ENCODE data around the gene SAE1. TPM values are rescaled to one million over a fixed set of nuclear protein-coding genes. Genes with fewer than 3 reads are reported as not detected.

Gene SAE1
- total and polyA plus RNA-seq, 2 of the 4 experiments (the other 2 are of a cell fraction), result 165 to 184 TPM

DNA sequence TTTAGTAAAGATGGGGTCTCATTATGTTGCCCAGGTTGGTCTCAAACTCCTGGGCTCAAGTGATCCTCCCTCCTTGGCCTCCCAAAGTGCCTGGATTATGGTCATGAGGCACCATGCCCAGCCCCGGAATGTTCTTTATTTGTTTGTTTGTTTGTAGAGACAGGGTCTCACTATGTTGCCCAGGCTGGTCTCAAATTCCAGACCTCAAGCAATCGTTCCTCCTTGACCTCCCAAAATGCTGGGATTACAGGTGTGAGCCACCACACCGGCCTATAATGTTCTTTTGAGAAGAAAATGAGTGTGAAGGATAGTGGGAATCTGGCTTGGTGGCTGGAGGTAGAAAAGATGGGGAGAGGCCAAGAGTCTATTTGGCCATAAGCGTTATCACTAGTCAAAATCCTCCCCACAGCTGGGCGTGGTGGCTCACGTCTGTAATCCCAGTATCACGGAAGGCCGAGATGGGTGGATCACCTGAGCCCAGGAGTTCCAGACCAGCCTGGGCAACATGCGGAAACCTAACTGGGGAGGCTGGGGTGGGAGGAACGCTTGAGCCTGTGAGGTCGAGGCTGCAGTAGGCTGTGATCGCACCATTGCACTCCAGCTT lies 105.5 kb downstream of the SAE1 start:
- Histone ChIP-seq H4K5ac (ENCODE audit: low read depth, low read length) (no peak overlapping the region), H3K27me3 (ENCODE audit: control insufficient read depth, insufficient read depth, low read length) (no peaks in the 10 kb centered on the region), H4K91ac (ENCODE audit: insufficient read depth, low read depth, low read length) (no peak overlapping the region), H3K9me3 (ENCODE audit: control insufficient read depth, insufficient read depth, low read length) (no peaks in the 10 kb centered on the region), H3K27ac (ENCODE audit: insufficient read depth, low read length) (no peak overlapping the region), H4K8ac (ENCODE audit: low read depth in 2 of 2, low read length in 2 of 2) (no peak overlapping the region), H2BK15ac (ENCODE audit: low read depth, low read length) (no peak overlapping the region), H3K4me2 (ENCODE audit: low read depth, low read length) (no peak overlapping the region), H2AFZ (replicated peaks; ENCODE audit: low read length, poor library complexity) (no peak overlapping the region), H3K56ac (ENCODE audit: extremely low read depth, insufficient read depth, low read length) (no peak overlapping the region), H4K20me1 (ENCODE audit: insufficient read depth, low read length) (no peaks in the 10 kb centered on the region), H3K23ac (ENCODE audit: low read depth, low read length) (no peak overlapping the region), H2BK120ac (ENCODE audit: low read depth, low read length) (no peak overlapping the region), H2AK5ac (ENCODE audit: low read depth, low read length) (no peak overlapping the region), H3K4ac (ENCODE audit: low read depth, low read length) (0 out of 2 replicates have a peak overlapping the region, but pooled peaks have one; percentile 5), H3K79me1 (ENCODE audit: low read depth in 1 of 2, low read length in 2 of 2) (peaks cover 4 to 15% of the 10 kb centered on the region in 2 experiments), H2BK5ac (ENCODE audit: low read depth, low read length, poor library complexity, severe bottlenecking) (no peak overlapping the region), H2BK20ac (ENCODE audit: low read depth, low read length) (no peak overlapping the region), H3K18ac (ENCODE audit: low read depth, low read length) (no peak overlapping the region), H3K4me3 (ENCODE audit: insufficient read depth, low read depth, low read length) (no peak overlapping the region), H3K9ac (ENCODE audit: low read depth, low read length) (no peak overlapping the region), H3K4me1 (ENCODE audit: control insufficient read depth, insufficient read depth, low read length) (peaks cover 22% of the 10 kb centered on the region), H2AK9ac (replicated peaks; ENCODE audit: low read depth, low read length, poor library complexity) (no peak overlapping the region), H3K36me3 (ENCODE audit: control insufficient read depth, insufficient read depth, low read length) (no peaks in the 10 kb centered on the region), H3K14ac (replicated peaks; ENCODE audit: low read depth, low read length) (no peak overlapping the region), H3K9me1 (ENCODE audit: insufficient read depth, low read length) (peaks cover 12% of the 10 kb centered on the region)
- DNase-seq (no peak), ATAC-seq (ENCODE audit: low read depth) (no peak)
- dilution Hi-C loops (cut with HindIII; ENCODE audit: low sequenced_read_pairs, unreplicated experiment) (no loop called here), intact Hi-C loops (cut with micrococcal nuclease) (no loop called here), in situ Hi-C loops (cut with MboI; ENCODE audit: low sequenced_read_pairs) (no loop called here)
- WGBS, 2 experiments (ENCODE audit: extremely low coverage in 2 of 2, insufficient read length in 1 of 2), result 88% methylated on average over 3 of the region's 12 CpGs; no CpG with 5 or more reads in 1 of the 2 experiments
- POLR2A ChIA-PET (ENCODE audit: unreplicated experiment), result no interaction called here
- BruUV-seq (replicated peaks), result no TSS peak
- no peak for TF ChIP-seq RFX5 (IDR thresholded peaks at IDR 0.05; ENCODE audit: low read depth, low read length)
- TF ChIP-seq ELK1 (IDR thresholded peaks at IDR 0.05; ENCODE audit: borderline replicate concordance, low read depth, low read length), result no peak
- no peak for TF ChIP-seq MAFK (IDR thresholded peaks at IDR 0.05; ENCODE audit: low read depth, low read length)
- TF ChIP-seq MAZ (IDR thresholded peaks at IDR 0.05; ENCODE audit: borderline replicate concordance, low read depth, low read length), result no peak
- no peak for TF ChIP-seq FOS (IDR thresholded peaks at IDR 0.05; ENCODE audit: low read depth, low read length)
- no peak for TF ChIP-seq RCOR1 (IDR thresholded peaks at IDR 0.05; ENCODE audit: insufficient replicate concordance, low read length)
- CTCF ChIA-PET, result no interaction called here

Measured in IMR-90 (cell line).